HepG2 (cell line): Measurements from ENCODE around the gene TREH. TPM values are rescaled to one million over a fixed set of nuclear protein-coding genes. Genes with fewer than 3 reads are reported as not detected.

Source experiments
- E2F2 ChIP-seq: sonication (generic); formaldehyde crosslinking; IDR thresholded peaks from 2 replicates; pipeline ENCODE4 v1.4.0; 2020; ENCODE audit warnings: missing genetic modification reagents, borderline replicate concordance
- NONO ChIP-seq, 2 experiments: fragments of 450-650 bp in 1 of 2; sonication (generic) in 1 of 2; formaldehyde crosslinking in 1 of 2; IDR thresholded peaks in 1 of 2; conservative IDR thresholded peaks in 1 of 2; 2 replicates each; pipeline versions ENCODE4 v1.6.1 to v1.8.0; 2017 to 2022; ENCODE audit warnings: mild to moderate bottlenecking in 1 of 2, missing genetic modification reagents in 1 of 2, moderate library complexity in 1 of 2
- STAG1 ChIP-seq: sonication (generic); formaldehyde crosslinking; IDR thresholded peaks from 2 replicates; pipeline ENCODE4 v1.4.0; 2020; ENCODE audit warnings: missing genetic modification reagents
- TRIM24 ChIP-seq: sonication (generic); formaldehyde crosslinking; IDR thresholded peaks from 2 replicates; pipeline ENCODE4 v1.8.0; 2022; ENCODE audit warnings: mild to moderate bottlenecking, missing genetic modification reagents
- ZBED4 ChIP-seq: sonication (generic); formaldehyde crosslinking; IDR thresholded peaks from 2 replicates; pipeline ENCODE4 v1.4.0; 2020; ENCODE audit warnings: missing genetic modification reagents, borderline replicate concordance
- ZBTB20 ChIP-seq: sonication (generic); formaldehyde crosslinking; IDR thresholded peaks from 2 replicates; pipeline ENCODE4 v1.8.1; 2023; ENCODE audit warnings: missing genetic modification reagents, low read depth, mild to moderate bottlenecking, borderline replicate concordance
- ZNF205 ChIP-seq: IDR thresholded peaks from 2 replicates; pipeline ENCODE4 v1.6.1; 2018; ENCODE audit warnings: missing biosample characterization, missing genetic modification reagents
- ZNF225 ChIP-seq: sonication (generic); formaldehyde crosslinking; IDR thresholded peaks from 2 replicates; pipeline ENCODE4 v1.4.0; 2020; ENCODE audit warnings: mild to moderate bottlenecking, missing genetic modification reagents
- ZNF292 ChIP-seq: sonication (generic); formaldehyde crosslinking; IDR thresholded peaks from 2 replicates; pipeline ENCODE4 v1.8.1; 2022; ENCODE audit warnings: mild to moderate bottlenecking, low read depth, missing genetic modification reagents, borderline replicate concordance
- ZNF547 ChIP-seq: sonication (generic); formaldehyde crosslinking; IDR thresholded peaks from 2 replicates; pipeline ENCODE4 v1.5.1; 2020; ENCODE audit warnings: mild to moderate bottlenecking, missing genetic modification reagents
- ZNF607 ChIP-seq: sonication (generic); formaldehyde crosslinking; IDR thresholded peaks from 2 replicates; pipeline ENCODE4 v1.5.1; 2020; ENCODE audit warnings: missing genetic modification reagents, mild to moderate bottlenecking, borderline replicate concordance
- ZNF850 ChIP-seq: sonication (generic); formaldehyde crosslinking; conservative IDR thresholded peaks from 2 replicates; pipeline ENCODE4 v1.9.0; 2021; ENCODE audit warnings: mild to moderate bottlenecking, missing genetic modification reagents
- polyA plus RNA-seq, 8 experiments: library from polyadenylated mRNA; depleted of rRNA in 3 of 8; stranded (reverse) in 7 of 8; unstranded in 1 of 8; fragments of >200 nt; fragmentation: Illumina TruSeq in 4 of 8; extraction: Trizol in 4 of 8; gene quantifications; 2 replicates each; pipeline versions ENCODE4 v1.2.1 to v1.2.3, GENCODE V29; 2011 to 2016; ENCODE audit warnings: low read depth in 4 of 8, missing spikeins in 1 of 8, mixed read lengths in 1 of 8; ENCODE audit not compliant: insufficient read depth in 1 of 8
- total RNA-seq, 5 experiments: library from RNA; depleted of rRNA; stranded (reverse); fragments of >200 nt; fragmentation: Illumina TruSeq; extraction: Trizol; gene quantifications; 2 replicates each; pipeline ENCODE4 v1.2.3, GENCODE V29; 2016; ENCODE audit warnings: low read depth in 1 of 5
- TF ChIP-seq, protein P1 (sequence below): sonication (generic); formaldehyde crosslinking; IDR thresholded peaks from 2 replicates; pipeline ENCODE4 v1.4.0; 2020; ENCODE audit warnings: missing genetic modification reagents
- TF ChIP-seq, protein P2 (sequence below): sonication (generic); formaldehyde crosslinking; IDR thresholded peaks from 2 replicates; pipeline ENCODE4 v1.4.0; 2020; ENCODE audit warnings: missing genetic modification reagents, borderline replicate concordance

TREH gene
- total and polyA plus RNA-seq, 2 of the 13 experiments (the other 11 are each of a cell fraction or from before 2014, with no cell fraction given) = 0.53 to 0.86 TPM

DNA sequence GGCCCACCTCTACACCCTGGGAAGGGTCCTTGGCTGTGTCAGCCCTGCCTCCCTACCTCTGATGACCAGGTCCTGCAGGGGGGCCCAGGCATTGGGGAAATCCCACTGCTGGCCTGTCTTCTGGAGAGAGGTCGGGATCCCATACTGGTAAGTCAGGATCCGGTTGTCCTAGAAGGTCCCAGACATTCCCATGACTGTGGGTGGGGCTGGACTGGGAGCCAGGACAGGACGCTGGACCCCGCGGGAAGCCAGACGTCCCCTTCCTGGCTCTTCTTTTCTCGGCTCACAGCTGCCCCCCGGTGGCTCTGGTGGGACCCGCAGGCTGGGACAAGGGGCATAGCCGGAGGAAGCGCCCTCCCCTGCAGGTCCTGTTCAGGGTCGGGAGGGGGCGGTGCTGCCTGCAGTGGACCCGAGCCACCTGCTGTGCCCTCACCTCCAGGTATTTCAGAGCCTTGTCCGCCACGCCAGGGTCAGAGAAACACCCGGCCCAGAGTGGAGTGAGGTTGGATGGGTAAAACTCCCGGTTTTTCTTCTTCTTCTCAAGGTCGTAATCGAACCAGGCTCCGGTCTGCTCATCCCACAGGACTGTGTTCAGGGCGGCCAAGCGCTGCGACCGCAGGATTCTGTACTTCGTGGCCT lies 20.0 kb downstream of the TREH start (continued):
- TF ChIP-seq, protein P1, sequence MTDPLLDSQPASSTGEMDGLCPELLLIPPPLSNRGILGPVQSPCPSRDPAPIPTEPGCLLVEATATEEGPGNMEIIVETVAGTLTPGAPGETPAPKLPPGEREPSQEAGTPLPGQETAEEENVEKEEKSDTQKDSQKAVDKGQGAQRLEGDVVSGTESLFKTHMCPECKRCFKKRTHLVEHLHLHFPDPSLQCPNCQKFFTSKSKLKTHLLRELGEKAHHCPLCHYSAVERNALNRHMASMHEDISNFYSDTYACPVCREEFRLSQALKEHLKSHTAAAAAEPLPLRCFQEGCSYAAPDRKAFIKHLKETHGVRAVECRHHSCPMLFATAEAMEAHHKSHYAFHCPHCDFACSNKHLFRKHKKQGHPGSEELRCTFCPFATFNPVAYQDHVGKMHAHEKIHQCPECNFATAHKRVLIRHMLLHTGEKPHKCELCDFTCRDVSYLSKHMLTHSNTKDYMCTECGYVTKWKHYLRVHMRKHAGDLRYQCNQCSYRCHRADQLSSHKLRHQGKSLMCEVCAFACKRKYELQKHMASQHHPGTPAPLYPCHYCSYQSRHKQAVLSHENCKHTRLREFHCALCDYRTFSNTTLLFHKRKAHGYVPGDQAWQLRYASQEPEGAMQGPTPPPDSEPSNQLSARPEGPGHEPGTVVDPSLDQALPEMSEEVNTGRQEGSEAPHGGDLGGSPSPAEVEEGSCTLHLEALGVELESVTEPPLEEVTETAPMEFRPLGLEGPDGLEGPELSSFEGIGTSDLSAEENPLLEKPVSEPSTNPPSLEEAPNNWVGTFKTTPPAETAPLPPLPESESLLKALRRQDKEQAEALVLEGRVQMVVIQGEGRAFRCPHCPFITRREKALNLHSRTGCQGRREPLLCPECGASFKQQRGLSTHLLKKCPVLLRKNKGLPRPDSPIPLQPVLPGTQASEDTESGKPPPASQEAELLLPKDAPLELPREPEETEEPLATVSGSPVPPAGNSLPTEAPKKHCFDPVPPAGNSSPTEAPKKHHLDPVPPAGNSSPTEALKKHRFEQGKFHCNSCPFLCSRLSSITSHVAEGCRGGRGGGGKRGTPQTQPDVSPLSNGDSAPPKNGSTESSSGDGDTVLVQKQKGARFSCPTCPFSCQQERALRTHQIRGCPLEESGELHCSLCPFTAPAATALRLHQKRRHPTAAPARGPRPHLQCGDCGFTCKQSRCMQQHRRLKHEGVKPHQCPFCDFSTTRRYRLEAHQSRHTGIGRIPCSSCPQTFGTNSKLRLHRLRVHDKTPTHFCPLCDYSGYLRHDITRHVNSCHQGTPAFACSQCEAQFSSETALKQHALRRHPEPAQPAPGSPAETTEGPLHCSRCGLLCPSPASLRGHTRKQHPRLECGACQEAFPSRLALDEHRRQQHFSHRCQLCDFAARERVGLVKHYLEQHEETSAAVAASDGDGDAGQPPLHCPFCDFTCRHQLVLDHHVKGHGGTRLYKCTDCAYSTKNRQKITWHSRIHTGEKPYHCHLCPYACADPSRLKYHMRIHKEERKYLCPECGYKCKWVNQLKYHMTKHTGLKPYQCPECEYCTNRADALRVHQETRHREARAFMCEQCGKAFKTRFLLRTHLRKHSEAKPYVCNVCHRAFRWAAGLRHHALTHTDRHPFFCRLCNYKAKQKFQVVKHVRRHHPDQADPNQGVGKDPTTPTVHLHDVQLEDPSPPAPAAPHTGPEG (CRISPR knock-in tag) = no peak
- TF ChIP-seq ZBTB20 (no peak), ZNF205 (no peak; the same call in 1 of the 2 replicates), TRIM24 (CRISPR knock-in tag) (no peak), E2F2 (CRISPR knock-in tag) (no peak), STAG1 (CRISPR knock-in tag) (peak; percentile 90), ZNF850 (no peak), ZBED4 (peak; percentile 32; the same call in 1 of the 2 replicates), ZNF225 (CRISPR knock-in tag) (no peak), ZNF292 (CRISPR knock-in tag) (no peak), NONO (IDR thresholded peaks at IDR 0.05) (no peak), NONO (CRISPR knock-in tag; conservative IDR thresholded peaks at IDR 0.05) (peak; percentile 59; the same call in 1 of the 2 replicates), ZNF607 (CRISPR knock-in tag) (peak; percentile 80; the same call in 1 of the 2 replicates), ZNF547 (CRISPR knock-in tag) (peak; percentile 37; the same call in 1 of the 2 replicates)
- TF ChIP-seq, protein P2, sequence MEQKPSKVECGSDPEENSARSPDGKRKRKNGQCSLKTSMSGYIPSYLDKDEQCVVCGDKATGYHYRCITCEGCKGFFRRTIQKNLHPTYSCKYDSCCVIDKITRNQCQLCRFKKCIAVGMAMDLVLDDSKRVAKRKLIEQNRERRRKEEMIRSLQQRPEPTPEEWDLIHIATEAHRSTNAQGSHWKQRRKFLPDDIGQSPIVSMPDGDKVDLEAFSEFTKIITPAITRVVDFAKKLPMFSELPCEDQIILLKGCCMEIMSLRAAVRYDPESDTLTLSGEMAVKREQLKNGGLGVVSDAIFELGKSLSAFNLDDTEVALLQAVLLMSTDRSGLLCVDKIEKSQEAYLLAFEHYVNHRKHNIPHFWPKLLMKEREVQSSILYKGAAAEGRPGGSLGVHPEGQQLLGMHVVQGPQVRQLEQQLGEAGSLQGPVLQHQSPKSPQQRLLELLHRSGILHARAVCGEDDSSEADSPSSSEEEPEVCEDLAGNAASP (CRISPR knock-in tag) = peak; percentile 46; the same call in 1 of the 2 replicates
